HG03342 (cell line): ENCODE data around the gene ITIH5.
"Not testable (repeated sequence)": the region's sequence is repeated elsewhere in the genome, so short reads cannot be mapped to it uniquely, and the experiment has no call there.

ENCODE experiments used
- ATAC-seq: cut with Tn5 transposase; IDR thresholded peaks from one replicate; pipeline ENCODE4 v1.9.1; 2021; ENCODE audit warnings: mild to moderate bottlenecking, moderate library complexity; ENCODE audit not compliant: unreplicated experiment

ITIH5 gene

DNA sequence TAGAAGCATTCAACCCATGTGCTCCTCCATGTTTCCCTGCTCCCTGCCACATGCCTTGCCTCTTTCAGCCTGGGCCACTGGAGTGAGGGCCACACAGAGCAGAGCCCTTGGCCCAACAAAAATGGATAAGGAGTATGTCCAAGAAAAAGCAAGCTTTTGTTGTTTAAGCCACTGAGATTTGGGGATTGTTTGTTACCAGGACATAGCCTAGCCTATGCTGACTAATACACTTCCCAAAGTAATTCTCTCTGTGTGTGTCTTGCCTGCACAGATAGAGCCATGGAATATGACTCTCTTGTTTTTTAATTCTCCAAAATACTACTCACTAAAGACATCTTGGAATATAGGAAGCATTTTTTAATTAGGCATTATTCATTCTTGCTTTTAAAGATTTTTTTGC, 22.8 kb upstream of the ITIH5 start:
- no peak for ATAC-seq

DNA sequence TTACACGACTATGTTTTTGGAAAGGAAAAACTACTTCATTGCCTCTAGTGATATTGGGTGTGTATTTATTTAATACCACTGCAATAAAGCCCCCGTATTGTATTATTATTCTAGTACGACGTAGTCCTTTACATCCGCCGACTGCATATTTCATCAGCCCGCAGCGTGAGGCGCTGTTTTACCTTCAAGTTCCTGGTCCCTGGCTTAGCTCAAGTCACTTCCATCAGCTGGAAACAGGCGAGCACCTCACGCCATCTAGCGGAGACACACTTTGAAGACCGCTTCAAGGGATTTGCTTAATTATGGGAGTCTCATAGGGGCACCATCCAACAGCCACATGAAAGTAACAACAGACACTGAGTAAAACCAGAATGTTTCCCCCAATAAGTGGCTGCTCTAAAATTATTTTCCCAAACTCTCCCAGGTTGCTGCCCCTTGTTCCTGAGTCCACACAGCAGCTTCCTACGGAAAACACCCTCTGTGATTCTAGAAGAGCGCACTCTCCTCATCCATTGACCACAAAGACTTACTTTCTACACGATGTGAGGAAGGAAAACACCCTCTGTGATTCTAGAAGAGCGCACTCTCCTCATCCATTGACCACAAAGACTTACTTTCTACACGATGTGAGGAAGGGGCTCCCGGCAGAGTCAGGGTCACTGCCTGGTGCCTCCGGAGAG, 20.6 kb upstream of the ITIH5 start:
- ATAC-seq: peak; percentile 99

DNA sequence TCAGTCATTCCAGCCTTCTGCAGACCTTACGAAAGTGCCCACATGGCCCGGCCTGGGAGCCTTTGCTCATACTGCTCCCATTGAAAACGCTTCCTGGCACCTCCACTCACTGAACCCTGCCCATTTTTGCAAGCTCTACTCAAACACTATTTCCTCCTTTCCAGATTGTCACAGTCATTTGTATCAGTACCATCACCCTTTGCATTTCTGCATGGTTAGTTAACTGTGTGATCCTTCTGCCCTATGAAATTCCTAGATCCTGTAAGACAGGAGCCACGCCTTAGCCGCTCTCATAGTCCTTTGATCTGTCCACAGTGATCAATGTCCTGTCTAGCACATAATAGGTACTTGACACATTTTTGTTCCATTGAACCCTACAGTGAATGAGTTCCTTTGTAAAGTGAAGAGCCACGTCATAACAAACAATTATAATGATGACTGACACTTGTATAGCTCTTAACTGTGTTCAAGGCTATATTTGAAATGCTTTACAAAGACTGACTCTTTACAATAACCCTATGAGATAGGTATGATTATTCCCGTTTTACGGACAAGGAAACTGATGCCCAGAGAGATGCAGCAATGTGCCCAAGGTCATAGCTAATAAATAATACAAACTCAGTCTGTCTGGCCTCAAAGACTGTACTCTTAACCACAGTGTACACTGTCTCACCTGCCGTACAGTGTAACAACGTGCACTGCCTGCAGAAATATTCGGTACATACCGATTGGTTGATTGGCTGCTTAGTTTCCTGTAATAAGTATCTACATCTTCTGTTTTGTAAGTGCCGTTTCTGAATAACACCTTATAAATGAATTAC, 19.8 kb upstream of the ITIH5 start:
- no peak for ATAC-seq

DNA sequence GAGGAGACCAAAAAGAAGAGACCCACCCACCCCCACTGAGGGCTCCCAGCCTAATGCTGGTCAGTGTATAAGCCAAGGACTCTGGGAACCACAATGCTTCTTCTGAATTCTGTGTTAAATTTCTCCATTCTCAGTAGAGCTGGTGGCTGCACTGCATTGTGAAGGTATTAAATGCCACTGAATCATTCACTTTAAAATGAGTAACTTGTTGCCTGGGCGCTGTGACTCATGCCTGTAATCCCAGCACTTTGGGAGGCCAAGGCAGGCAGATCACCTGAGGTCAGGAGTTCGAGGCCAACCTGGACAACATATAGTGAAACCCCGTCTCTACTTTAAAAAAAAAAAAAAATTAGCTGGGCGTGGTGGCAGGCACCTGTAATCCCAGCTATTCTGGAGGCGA, 13.3 kb upstream of the ITIH5 start:
- not testable (repeated sequence) for ATAC-seq

DNA sequence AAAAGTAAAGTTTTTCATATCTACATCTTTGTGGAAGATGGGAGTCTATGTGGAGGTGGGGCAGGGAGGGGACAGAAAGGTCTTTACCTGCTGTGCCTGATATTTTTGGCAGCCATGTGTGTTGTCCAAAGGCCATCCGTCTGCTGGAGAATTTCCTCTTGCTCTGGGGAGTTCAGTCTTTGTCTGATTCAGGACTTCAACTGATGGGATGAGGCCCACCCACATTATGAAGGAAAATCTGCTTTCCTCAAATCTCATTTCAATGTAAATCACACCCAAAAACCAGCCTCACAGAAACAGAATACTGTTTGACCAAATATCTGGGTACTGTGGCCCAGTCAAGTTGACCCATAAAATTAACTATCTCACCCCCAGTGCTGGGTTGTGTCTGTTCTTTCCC, 12.5 kb upstream of the ITIH5 start:
- ATAC-seq: no peak

DNA sequence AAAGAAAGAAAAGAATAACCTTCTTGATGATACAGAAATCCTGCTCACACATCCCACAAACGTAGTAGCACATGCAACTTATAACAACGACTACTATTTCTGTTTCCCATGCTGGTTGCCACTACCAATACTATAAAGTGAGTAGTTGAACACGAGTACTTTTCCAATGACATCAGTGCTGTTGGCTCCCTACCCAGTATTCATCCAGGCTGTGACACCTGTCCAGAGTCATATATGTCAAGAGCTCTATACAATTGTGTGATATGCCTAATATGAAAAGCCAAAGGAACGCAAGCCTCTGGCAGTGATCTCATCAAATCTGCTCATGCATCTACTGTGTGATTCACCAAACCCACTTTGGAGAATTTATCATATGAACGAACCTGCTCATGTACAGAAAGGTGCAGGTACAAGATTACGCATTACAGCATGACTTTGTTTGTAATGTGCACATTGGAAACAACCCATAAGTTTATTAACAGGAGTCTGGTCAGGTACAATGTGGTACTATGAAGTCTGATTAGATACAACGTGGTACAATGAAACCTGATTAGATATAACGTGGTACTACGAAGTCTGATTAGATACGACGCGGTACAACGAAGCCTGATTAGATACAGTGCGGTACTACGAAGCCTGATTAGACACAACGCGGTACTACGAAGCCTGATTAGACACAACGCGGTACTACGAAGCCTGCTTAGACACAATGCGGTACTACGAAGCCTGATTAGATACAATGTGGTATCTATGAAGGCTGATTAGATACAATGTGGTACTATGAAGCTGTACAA, 5.8 kb upstream of the ITIH5 start:
- no peak for ATAC-seq

DNA sequence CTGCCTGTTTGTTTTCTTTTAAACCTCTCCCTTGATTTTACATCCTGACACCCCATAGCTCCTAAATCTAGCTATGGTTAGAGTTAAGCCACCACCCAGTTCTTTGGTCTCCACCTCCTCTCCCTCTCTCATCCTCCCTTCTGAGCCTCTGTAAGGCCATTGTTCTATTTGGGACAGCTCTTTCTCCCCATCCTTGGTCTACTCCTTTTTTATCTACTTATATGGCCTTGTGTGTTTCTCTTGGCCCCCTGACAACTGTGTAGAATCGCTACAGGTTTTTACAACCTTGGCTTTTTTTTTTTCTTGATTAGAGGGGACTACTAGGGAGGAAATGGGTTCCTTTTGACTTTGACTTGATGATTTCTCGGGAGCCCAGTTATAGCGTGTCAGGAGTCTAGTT, 3.4 kb upstream of the ITIH5 start:
- no peak for ATAC-seq

DNA sequence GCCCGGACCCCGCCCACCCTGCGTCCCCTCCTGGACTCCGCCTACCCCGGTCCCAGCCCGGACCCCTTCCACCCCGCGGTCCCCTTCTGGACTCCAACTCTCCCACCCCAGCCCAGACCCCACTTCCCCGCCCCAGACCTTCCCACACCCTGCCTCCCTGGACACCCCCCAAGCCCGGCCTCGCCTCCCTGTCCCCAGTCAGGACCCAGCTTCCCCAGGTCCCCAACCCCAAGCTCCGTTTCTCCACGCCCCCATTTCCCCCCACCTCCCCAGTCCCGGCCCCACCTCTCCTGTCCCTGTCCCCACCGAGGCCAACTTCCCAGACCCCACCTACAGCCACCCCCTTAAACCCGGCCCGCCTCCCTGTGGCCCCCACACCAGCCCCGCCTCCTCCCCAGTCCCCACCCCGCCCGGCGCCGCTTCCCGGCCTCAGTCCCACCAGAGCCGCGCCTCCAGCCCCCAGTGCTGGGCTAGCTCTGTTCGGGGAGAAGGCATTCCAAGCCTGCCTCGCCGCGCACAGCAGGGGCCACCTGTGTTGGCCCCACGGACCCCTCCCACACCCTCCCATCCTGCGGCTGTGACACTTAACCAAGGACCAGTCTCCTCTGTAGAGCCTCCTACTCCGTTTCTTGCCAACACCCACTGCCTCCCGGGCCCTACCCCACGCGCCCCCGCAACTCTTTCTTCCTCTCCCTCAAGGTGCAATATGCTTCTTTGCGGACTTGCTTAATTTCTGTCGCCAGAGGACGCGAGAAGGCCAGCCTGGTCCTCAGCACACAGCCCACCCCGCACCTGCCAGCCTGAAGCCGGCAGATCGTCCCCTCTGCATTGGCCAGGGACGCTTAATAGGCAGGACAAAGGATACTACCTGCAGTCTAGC, 736 bp upstream of the ITIH5 start:
- ATAC-seq: no peak

DNA sequence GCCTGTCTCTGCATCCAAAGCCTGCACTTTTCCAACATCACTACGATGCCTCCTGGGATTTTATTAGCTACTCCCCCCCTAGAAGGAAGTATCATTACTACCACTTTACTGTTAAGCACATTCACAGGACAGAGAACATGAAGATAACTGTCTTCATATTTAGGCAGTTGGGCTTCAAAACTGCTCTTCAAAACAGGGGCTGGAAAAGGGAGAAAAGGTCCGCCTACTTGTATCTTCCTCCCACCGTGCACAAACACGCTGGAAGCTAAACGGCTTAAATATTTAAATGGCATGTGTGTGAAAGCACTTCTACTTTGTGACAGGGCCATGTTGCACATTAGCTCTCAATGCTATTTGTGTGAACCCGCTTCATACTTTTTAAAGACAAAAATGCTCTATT, 999 bp downstream of the ITIH5 start:
- ATAC-seq: no peak

DNA sequence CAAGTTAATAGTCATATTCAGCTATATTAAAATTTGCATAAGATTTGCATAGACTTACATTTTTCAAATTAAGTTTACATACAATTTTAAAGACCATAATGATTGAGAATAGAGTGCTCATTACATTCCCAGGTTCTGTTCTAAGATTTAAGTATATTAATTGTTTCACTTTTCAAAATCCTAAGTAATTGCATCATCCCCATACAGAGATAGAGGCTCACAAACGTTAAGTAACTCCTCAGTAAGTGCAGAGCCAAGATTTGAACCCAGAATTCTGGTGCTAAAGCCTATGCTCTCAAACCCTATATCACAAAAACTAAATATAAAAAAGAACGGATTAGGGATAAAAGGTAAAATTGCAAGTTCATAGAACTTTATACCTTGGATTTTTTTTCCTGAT, 2.1 kb downstream of the ITIH5 start:
- ATAC-seq: no peak

DNA sequence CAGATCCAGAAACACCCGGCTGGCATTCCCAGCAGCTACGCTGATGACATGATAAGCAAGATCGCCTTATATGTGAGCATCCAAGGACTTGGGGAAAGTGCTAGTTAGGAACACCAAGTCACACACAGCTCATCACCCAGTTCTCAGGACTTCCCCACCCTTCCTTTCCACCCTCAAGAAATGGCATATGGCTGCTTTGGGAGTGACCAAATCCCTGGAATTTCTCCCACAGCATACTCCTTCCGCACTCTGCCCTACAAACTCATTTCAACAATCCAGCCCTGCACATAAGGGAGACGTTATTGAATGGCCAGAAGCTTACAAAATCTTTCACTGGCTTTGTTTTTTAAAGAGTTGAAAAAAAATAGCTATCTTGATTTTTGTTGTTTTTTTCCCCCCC, 4.2 kb downstream of the ITIH5 start:
- no peak for ATAC-seq

DNA sequence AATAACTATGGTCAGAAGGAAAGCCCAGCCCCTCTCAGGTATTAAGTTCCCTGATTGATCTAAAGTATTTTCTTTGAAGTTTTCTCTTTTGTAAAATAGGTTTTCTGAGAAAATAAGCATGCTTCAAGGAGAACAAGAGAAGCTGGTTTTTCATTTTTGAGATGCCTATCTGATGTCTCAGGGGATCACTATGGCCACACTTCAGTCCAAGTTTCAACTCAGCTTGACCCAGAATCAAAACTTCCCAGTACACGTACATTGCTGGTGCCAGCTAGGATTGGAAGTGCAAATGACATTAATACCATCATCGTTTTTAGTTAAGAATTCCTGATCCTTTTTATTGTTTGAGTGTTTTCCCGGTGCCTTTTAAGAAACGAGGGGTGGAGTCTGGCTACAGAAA, 7.2 kb downstream of the ITIH5 start:
- ATAC-seq: no peak

DNA sequence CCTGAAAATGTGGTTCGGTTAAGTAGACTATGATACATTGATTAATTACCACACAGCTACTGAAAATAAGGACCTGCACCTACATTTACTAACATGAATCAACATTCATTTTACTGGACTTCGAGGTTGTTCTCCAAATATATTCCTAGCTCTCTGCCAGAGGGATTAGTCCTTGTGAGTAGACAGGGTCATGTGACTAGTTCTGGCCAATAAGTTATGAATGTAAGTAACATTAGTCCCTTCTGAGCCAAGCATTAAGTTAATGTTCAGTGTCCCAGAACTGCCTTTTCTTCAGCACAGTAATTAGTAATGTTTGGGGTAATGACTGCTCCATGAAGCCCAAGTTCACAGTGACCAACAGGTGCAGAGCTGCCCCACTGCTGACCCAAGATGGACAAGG, 9.2 kb downstream of the ITIH5 start:
- no peak for ATAC-seq

DNA sequence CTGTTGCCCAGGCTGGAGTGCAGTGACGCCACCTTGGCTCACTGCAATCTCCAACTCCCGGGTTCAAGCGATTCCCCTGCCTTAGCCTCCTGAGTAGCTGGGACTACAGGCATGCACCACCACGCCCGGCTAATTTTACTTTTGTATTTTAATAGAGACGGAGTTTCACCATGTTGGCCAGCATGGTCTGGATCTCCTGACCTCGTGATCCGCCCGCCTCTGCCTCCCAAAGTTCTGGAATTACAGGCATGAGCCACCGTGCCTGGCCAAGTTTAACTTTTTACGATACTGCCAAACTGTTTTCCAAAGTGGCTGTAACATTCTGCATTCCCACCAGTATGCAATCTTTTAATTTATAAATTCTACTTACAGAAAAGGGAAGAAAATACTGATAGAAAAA, 9.7 kb downstream of the ITIH5 start:
- not testable (repeated sequence) for ATAC-seq

DNA sequence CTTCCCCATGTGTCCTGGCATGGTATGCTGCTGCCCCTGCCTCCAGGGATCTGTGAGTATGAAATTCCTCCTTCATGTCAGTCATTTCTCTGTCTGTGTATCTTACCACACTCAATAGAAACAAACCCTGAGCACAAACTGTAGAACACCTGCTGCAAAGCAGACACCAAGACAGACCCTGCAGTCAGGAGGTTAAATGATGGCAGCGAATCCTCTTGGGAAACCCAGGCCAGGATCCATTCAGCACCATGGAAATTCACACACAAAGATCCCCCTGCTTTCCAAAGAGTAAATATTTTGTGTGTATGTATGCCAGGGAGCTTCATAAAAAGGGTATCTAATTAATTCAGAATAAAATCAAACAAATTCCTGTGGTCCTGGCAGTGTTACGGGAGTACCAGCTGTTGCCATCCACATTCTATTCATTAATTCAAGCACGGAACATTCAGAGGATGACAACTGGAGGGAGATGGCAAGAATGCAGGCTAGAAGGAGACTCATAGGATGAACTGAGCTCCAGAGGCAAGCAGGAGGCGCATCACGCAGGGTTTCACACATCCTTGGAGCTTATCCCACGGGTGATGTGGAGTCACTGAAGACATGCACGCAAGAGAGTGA, 14.8 kb downstream of the ITIH5 start:
- no peak for ATAC-seq

DNA sequence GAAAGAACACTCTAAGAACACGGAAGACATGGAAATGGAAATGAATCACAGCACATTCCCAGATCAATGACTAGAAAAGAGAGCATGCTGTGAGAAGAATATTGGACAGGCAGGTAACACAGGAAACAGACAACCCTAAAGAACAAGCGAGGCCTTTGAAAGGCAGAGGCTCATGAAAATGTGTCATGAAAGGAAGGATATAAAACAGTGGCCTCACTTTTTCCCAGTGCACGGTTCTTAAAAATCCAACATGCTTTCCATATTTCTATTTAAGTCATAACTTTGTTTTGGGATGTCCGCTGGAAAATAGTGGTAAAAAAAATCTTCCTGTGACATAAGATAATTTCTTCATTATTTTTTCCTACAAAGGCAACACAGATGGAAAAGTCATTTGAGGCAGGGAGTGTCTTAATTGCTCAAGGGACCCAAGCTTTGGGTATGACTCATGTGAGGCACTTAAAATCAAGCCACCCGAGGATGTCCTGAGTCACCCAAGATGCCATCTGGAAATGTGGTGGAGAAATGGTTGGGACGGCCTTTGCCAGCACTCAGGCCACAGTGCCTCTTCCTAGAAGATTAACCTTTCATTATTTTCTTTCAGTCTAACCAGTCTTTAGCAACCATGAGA, 17.0 kb downstream of the ITIH5 start:
- no peak for ATAC-seq

DNA sequence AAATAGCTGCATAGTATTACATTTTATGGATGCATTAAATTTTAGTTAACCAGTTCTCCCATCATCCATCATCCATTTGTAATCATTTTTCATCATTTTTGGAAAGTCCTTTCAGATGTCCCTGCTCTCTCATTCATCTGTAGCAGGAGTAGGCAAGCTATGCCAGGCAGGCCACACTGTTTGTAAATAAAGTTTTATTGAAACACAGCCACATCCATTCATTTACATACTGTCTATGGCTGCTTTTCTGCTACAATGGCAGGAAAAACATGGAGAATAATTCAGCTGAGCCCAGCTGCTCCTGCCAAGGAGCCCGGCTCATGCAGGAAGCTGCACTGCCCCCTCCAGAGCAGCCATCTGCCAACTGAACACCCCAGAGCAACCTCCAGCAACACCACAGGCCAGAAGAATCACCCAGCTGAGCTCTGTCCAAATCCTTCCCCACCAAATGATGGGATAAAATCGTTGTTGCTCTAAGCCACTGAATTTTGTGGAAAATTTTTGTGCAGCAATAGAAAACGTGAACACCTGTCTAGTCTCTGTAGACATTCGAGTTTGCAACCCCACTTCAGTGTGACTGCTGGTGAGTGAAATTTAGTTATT, 19.6 kb downstream of the ITIH5 start:
- no peak for ATAC-seq

DNA sequence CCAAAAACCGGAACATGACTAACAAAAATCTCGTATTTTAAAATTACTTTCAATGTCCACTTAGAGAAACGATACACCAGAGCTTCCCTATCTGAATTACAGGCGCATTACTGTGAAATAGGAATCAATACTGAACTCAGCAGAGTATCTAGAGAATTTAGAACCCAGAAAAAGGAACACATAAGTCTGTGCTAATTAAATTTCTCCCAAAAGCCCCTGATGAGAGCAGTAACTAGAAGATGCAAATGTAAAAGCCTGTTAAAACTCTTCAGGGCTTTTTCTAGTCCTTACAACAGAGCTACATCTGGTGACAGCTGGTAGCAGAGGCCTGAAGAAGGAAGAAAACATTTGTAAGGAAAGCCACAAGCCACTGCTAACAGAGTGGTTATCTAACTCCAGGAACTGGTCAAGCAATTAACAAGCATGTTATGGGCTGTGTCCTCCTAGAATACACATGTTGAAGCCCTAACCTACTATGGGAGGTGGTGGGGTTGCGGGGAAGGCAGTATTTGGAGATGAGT, 24.2 kb downstream of the ITIH5 start:
- no peak for ATAC-seq

DNA sequence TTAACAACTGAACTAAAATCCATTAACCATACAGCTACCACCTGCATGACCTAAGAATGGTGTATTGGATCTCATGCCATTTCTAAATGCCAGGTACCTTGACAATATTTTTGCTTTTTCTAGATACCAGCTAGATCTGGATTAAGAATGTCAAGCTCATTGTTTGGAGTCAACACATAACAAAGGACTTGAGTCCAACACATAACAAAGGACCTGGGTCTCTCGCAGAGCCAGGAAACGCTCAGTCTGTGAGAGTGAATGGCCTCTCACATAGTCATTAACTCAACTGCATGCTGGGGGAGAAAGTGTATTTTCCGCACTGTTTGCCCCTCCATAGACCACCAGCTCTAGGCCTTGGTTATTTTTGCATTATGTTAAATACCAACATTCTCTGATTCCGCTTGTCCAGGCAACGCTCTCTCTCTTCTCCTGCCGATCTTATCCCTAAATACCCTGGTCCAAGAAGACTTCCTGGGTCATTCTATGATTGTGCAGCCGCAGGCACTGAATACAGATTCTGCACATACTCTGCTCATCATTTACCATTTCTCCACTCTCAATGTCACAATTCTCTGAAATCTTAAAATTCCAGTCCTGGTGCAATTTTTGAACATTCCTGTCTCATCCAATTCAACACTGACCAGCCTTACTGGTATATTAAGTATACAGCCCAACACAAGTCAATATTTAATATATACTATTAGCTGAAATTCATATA, 31.2 kb downstream of the ITIH5 start:
- no peak for ATAC-seq
